NCI-H774 (cell line): ENCODE results near the gene SETBP1.
A peak's percentile ranks its signal among the peaks of the same experiment; 100 is the strongest.

Source experiments
- DNase-seq: peaks from one replicate; lab custom pipeline; 2025; lab: John Stamatoyannopoulos, UW

SETBP1 gene

DNA sequence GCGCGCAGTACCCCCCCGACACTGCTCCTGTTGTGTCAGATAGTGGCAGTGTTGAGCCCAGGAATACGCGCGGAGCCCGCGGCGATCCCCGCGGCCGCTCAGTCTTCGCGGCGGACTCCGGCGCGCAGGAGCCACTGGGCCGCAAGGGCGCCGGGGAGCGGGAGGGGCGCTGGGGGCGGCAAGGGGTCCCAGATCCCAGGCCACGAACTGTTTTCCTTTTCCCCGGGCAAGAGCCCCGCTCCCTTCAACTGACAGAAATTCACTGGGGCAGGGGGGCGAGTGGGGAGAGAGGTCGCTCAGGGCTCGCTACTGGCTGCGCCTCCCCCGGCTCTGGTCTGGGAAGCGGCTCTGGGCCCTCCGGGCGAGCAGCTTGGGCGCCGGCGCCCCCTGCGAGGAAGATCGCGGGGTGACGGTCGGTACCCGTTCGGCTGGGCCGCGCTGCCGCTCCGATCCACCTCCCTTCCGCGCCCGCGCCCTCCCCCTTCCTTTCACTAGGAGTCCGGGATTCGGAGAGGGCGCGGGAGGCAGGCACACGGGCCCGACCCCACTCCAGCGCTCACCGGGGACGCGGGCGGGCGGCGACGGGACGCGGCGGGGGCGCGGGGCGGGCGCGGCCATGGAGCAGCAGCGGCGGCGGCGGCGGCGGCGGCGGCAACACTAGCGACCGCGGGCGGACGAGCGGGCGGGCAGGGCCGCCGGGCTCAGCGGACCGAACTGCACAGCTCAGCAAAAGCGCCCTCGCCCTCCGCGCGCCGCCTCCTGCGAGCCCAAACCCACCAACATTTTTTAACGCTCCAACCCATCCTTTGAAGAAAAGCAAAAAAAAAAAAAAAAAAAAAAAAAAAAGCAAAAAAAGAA is 1.4 kb upstream of the SETBP1 start:
- peak; percentile 81 for DNase-seq

- DNase-seq = peak; percentile 44
Observed at GRCh38 chr18:44679914-44680272, 795 bp upstream of the SETBP1 start.

GRCh38 chr18:44681076-44681970 is 635 bp downstream of the SETBP1 start:
- DNase-seq = no peak

DNA sequence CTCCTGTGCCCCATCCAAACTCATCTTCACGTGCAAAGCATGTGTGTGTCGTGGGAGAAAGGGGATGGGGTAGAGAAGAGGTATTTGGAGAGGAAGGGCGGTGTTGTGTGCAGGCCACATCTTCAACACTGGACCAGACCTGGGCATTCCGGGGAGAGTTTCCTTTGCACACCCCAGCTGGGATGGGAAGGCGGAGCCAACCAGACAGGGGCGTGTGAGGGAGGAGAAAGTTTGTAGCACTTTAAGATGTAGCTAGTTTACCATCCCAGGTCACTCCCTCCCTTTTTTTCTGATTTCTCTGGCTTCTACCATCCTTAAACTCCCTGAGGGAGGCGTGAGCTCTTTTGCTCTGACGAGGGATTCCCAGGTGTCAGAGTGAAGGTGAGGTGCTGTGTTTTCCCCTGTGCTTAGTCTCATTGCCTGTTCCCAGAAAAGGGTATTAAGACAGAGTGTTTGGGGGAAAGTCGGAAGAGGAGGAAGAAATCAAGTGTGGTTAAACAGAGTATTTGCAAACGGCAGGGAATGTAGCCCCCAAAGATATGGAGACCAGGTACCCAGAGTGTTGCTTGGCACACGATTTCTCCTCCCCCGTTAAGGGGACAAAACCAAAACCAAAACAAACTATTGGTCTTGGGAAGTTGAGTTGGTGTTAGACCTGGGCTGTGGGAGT is 1.6 kb downstream of the SETBP1 start:
- DNase-seq = no peak

DNA sequence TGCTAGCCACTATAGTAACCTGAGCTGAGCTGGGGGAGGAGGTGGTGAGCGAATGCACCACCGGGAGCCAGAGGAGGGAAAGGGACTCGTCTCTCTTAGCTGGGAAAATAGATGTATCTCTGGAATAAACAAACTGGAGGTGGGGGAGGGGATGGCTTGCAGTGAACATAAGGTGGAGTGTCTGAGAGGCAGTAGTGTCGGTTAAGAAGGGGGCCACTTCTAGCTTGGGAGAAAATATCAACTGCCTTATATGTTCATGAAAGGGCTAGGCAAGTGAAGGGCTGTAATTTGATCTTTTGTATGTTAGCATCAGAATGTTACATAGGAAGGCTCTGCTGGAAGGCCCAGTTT is 2.2 kb downstream of the SETBP1 start:
- DNase-seq = no peak

DNA sequence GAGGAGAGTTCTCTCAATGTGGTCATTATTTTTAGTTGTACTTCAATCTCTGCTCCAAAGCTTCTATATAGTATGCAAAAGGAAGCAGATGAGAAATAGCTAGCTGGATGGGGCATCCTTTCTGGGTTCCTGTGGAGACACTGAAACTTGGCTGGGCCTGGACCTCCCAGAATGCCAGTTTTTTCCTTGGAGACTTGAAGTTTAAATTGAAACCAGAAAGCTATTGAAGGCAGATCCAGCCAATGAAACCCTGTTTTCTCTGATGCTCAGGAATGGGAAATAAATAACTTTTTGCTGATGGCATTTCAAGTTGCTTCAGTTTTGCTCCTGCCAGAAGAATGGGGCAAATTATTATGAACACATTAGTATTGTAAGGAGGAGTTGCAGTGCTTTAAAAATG is 2.9 kb downstream of the SETBP1 start:
- no peak for DNase-seq

- no peak for DNase-seq
Observed at GRCh38 chr18:44685296-44685695, 4.6 kb downstream of the SETBP1 start.

- DNase-seq = no peak
Observed at GRCh38 chr18:44686156-44686555, 5.5 kb downstream of the SETBP1 start.

- DNase-seq = no peak
Observed at GRCh38 chr18:44687421-44687820, 6.7 kb downstream of the SETBP1 start.

DNA sequence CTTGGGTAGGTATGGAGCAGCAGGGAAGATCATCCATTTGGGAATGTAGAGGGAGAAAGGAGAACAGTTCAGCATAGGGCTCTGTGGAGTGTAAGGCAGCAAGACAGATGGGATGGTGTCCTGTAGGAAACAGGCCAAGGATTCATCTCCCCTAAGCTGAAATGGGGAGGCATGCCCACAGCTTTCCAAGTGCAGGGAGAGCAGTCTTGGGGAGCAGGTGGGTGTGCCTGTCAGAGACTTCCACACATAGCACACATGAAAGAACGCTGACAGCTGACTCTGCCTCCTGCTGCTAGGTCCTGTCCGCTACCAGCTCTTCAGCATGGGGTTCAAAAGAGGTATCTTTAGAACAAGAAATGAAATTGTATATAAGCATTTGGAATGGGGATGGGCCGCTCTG is 9.0 kb downstream of the SETBP1 start:
- no peak for DNase-seq

DNA sequence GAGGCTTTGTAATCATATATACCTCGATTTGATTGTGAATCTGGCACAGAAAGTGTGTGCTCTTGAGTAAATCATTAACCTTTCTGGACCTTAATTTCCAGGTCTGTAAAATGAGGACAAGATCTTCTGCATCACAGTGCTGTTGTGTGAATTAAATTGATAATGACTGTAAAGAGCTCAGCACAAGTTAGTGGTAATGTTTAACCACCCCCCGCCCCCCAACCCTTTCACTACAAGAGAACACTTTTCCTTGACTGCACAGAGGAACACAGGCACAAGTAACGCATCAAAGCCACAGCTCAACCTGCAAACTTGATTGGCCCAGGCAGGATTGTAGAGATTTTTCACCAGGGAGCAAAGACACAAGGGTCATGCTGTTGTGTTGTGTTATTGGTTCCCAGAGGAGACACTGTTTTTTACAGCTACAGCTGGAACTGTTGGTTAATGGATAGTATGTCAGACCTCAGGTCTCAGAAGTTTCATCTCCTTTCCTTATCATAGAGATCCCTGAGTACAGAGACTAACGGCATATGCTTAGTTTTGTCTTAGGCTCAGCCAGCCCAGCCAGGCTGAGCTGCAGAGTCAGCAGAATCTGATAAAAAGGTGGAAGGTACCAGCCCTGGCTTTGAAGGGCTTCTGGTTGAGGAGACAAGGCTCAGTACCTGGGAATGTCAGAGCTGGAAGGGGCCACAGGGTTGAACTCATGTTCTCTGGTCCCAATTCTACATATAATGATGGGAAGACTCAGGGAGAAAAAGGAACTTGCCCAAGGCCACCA is 10.6 kb downstream of the SETBP1 start:
- no peak for DNase-seq

DNA sequence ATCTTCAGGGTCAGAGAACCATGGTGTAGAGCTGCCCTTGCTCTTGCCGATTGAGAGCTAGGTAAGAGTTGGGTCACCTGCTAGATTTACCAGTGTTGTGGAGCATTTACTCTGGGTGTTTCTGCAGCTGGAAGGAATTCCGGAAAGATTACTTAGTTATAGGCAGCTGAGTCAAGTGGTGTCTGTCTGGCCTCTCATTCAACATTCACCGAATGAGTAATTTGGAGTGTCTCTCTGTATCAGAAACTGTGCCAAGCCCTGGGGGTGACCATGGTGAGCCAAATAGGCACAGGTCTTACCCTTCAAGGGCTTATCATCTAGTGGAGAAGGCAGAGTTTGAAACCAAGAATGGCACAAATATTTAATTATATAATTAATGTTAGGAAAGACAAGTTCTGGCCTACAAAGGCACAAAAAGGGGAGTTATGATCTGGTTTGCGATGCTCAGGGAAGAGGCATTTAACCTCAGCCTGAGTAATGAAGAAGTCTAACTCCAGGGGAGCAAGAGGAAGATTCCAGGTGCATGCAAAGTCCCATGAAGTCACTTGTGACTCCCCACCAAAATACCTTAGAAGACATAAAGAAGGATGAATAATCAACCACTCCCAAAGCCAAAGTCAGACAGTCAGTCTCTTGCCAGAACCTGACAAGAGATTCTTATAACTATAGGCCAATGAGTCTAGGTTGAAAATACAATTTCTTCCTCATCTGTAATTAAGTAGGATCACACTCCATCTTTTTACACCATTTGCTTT is 12.5 kb downstream of the SETBP1 start:
- DNase-seq = no peak

GRCh38 chr18:44695503-44695902 is 14.8 kb downstream of the SETBP1 start:
- DNase-seq = no peak

- no peak for DNase-seq
Observed at GRCh38 chr18:44696892-44697291, 16.2 kb downstream of the SETBP1 start.

DNA sequence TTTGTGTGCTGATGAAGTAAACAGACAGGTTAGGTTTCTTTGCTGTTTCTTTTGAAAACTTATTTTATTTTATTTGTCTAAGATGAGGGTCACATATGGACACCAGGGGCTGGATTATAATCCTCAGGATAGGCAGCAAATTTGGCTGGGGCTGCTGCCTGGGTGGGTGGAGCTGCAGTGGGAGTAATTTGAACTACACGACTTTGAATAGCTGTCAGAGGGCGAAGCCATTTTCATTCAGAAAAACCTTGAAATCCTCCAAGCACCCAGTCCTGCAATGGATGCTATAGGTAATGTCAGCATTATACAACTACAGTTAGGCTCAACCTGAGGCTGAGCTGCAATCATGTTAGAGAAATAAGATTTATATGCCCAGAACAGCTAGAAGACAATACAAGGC is 16.6 kb downstream of the SETBP1 start:
- no peak for DNase-seq

DNA sequence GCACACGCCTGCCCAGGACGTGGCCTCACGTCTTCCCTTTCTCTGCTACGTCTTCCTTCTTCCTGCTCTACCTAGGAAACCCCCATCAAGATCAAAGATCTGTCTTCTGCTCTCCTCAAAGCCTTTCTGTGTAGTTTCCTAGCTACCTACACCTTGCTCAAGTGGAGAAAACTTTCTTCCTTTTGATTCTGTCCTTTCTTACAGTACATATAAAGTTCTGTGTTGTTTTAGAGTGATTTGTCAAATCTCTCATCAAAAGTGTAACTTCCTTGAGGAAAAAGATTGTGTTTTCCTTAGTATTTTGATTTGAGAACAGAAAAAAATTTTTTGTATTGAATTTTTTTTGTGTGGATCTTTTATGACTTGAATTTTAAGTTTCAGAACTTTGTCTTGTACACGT is 17.8 kb downstream of the SETBP1 start:
- no peak for DNase-seq

DNA sequence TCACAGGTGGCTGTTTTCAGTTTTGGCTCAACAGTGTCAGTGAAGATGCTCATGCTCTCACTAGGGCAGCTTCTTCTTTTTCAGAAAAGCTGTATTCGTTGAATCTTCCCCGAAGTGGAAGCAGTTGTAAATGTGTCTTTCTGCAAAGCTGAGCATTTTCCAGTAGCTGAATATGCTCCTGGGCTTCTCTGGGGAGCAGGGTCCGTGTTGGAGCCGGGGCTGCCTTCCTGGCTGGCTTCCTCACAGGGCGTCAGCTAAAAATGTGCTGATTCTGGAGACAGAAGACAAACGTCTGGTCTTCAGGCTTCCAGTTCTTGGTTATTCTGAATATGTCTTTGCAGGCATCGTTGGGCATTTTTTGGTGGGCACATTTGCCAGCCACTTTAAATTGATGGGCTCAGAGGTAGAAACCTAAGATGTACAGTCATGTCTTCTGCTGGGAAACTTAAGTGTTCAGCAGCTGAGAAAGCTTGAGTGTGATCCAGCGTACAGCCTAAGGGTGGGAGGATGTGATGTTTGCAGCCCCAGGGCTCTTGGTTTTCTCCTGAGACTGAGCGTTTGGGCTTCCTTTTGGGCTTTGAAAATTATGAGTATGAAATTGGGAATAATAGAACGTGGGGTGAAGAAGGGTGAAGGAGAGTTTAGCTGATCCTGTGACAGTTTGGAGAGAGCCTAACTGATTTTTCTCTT is 19.0 kb downstream of the SETBP1 start:
- DNase-seq = no peak

DNA sequence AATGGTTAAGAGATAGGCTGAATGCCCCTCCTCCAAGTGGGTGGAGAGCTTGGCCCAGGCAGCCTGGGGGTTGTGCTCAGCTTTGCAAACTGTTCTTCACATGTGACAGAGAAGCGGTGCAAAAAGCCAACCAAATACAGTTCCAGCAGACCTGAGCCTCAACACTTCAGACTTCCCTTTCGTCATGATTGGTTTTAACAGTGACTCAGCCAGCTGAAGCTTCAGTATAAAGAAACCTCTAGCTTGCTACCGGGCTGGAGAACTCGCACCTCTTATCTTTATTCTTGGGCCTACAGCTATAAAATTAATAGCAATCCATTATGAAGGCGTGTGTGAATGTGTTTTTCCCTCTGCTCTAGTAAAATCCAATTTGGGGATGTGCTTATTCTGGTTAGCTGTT is 20.0 kb downstream of the SETBP1 start:
- no peak for DNase-seq

DNA sequence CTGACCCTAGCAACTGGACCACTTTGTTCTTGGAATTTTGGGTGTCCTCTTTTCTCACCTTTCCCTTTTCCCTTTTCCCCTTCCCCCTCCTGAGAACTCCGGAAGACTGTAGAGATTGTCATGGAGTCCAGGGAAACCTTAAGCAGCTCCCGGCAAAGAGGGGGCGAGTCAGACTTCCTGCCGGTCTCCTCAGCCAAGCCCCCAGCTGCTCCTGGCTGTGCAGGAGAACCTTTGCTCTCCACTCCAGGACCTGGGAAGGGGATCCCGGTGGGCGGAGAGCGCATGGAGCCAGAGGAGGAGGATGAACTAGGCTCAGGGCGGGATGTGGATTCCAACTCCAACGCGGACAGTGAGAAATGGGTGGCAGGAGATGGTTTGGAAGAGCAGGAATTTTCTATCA is 20.5 kb downstream of the SETBP1 start:
- DNase-seq = no peak

DNA sequence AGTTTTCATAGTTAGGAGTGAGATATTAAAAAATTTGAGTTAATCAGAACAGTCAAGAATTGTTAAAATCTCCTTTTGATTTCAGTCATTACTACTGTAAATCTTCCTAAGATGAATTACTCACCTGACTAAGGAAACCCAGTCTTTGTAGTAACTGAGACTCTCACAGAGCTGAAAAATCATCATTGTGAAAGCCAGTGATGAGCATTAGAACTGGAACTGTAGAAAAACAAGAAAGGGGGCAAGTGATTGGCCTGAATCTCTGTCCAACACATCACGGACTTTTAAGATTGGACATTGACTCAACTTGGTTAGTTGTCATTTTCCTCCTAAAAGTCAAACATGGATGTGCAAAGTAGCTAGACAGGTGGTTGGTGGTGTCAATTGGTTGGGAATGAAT is 21.9 kb downstream of the SETBP1 start:
- no peak for DNase-seq
